CMK (cell line): ENCODE measurements around the gene DNAJC15.
"Not testable (repeated sequence)": the region's sequence is repeated elsewhere in the genome, so short reads cannot be mapped to it uniquely, and the experiment has no call there.

Experiments
- DNase-seq: peaks from one replicate; pipeline ENCODE4 v3.0.0-alpha.2; 2010; ENCODE audit warnings: low read depth

Gene DNAJC15

GRCh38 chr13:43045302-43045773, 22.0 kb downstream of the DNAJC15 start:
- DNase-seq: not testable (repeated sequence)

GRCh38 chr13:43046259-43046658, 22.9 kb downstream of the DNAJC15 start:
- no peak for DNase-seq

GRCh38 chr13:43054803-43055802, 31.7 kb downstream of the DNAJC15 start:
- DNase-seq: no peak

DNA sequence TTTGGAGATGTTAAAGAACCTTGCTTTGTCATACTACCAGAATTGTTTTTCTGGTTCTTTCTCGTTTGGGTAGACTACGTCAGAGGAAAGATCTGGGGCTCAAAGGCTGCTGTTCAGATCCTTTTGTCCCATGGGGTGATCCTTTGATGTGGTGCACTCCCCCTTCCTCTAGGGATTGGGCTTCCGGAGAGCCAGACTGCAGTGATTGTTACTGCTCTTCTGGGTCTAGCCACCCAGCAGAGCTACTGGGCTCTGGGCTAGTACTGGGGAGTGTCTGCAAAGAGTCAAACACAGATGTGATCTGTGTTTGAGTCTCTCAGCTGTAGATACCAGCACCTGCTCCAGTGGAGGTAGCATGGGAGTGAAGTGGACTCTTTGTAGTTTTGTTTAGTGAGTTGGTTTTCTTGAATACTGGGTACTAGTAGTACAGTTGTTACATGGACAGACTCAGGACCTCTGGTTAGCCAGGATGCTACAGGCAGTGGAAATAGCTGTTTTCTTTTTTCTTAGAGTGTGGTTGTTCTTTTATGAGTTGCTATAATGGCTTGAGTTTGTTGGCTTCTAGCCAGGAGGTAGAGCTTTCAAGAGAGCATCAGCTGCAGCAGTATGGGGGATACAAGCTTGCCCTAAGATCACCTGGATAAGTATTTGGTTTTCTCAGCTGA, 34.4 kb downstream of the DNAJC15 start:
- DNase-seq: no peak

- no peak for DNase-seq
These were observed 34.9 kb downstream of the DNAJC15 start for GRCh38 chr13:43058318-43058674.

- no peak for DNase-seq
These were observed 35.4 kb downstream of the DNAJC15 start for GRCh38 chr13:43058831-43059230.

GRCh38 chr13:43059779-43060178, 36.4 kb downstream of the DNAJC15 start:
- DNase-seq: not testable (repeated sequence)

GRCh38 chr13:43060806-43061205, 37.4 kb downstream of the DNAJC15 start:
- not testable (repeated sequence) for DNase-seq

GRCh38 chr13:43061496-43062280, 38.3 kb downstream of the DNAJC15 start:
- no peak for DNase-seq

- DNase-seq: no peak
These were observed 48.4 kb downstream of the DNAJC15 start for GRCh38 chr13:43071824-43072223.

DNA sequence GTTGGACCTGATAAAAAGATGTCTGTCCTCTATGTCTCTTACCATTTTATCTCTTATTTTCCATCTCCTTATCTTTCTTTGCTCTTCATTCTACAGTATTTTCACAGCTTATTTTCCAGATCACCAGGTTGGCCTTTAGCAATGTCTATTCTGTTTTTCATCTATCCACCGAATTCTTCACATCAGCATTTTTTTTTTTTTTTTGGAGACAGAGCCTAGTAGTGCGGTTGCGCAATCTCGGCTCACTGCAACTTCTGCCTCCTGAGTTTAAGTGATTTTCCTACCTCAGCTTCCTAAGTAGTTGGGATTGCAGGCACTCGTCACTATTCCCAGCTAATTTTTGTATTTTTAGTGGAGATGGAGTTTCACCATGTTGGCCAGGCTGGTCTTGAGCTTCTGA, 49.0 kb downstream of the DNAJC15 start:
- no peak for DNase-seq

DNA sequence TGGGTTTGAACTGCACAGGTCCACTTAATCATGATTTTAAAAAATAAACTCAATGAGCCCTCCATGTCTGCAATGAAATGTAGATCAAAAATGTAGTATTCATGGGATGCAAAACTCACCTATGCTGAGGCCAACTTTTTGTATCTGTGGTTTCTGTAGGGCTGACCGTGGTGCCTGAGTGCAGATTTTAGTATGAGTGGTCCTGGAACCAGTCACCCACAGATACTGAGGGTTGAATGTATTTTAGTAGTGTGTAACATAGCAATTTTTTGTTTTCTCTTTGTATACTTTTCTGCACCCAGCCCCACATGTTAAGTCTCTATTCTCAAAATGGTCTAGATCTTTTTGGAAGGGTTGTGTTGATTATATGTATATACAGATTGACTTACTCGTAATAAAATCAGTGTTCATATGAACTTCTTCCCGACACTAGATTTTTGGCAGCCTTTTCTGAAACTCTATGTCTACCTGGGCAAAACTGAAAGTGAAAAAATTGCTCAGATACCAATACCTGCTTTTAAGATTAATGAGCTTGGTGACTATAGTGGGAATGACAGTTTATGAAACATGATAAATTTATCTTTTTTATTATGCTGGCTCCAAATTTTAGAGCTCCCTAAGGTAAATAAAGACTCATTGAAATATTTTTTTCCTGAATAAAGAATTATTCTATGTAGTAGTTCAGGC, 51.6 kb downstream of the DNAJC15 start:
- no peak for DNase-seq

GRCh38 chr13:43075511-43075902, 52.1 kb downstream of the DNAJC15 start:
- not testable (repeated sequence) for DNase-seq

DNA sequence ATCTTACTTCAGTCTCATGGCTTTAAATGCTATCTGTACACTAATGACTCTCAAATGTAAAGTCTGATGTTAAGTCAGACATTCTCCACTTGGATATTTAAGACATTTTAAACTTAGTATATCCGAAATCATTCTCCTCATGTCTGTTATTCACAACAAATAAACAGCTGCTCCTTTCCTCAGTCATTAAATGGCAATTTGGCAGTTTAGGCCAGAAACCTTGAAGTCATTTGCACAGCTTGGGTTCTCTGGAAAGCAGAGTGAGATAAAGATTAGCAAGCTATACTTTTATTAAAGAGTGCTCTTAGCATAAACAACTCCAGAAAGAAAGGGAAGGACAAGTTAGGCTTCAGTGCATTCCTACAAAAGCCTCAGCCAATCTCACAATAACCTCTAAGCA, 53.7 kb downstream of the DNAJC15 start:
- DNase-seq: no peak

GRCh38 chr13:43077461-43077860, 54.1 kb downstream of the DNAJC15 start:
- no peak for DNase-seq

GRCh38 chr13:43077906-43078305, 54.5 kb downstream of the DNAJC15 start:
- no peak for DNase-seq

GRCh38 chr13:43078399-43078798, 55.0 kb downstream of the DNAJC15 start:
- DNase-seq: no peak

DNA sequence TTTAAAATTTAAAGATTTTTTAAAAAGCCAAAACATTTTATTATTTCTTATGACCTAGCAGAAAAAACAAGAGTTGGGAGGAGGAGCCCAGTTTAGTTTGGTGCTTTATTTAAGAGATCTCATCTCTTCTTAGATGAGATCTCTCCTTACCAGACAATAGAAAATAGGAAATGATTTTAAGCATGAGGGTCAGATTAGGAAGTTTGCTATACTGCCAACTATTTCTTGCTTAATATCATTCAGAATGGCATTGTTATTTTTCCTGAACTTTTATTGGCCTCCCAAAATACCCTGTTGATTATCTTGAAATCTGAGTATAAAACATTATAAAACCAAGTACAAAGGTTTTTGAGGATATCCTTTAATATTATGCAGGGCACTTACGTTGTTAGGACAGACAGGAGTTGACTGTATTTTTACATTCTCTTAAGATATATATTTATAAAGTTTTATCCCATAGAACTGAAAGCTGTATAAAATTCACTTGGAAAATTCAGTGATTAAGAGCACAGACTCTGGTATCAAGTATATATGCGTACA, 56.1 kb downstream of the DNAJC15 start:
- no peak for DNase-seq

- no peak for DNase-seq
These were observed 56.8 kb downstream of the DNAJC15 start for GRCh38 chr13:43080199-43080598.

GRCh38 chr13:43081866-43082265, 58.5 kb downstream of the DNAJC15 start:
- DNase-seq: no peak

GRCh38 chr13:43083750-43084149, 60.4 kb downstream of the DNAJC15 start:
- no peak for DNase-seq
